ENCODE results near the gene SMIM36.

SMIM36 gene

DNA sequence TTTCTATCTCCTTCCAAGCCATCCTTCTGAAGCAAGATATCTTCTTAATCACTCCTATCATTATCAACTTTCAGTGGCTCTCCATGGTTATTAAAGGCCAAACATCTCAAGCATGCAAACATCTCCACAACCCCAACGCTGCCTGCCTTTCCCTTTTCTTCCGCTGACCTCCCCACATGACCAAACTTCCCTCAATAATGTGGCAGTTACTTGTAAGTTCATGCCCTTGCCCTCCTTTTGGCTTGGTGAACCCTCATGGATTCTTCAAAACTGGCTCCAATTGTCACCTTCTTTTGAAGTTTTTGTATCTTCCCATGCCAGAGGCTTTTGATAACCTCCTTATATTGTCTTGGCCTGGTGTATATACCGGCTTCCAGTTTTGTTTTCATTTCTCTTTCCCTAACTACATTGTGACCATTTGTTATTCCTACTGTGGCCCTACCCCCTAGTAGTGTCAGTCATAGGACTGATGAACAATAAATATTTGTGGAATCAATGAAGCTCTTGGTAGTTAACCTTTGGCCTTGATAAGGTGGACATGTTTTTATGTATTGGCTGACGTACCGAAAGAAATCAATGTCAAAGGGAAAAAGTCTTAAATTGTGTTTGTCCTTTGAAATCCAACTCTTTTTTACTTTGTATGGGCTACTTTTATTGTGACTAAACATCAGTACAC is 19.9 kb upstream of the SMIM36 start:
- TF ChIP-seq TEAD4 (IDR thresholded peaks at IDR 0.05) (no peak), YY1 (IDR thresholded peaks at IDR 0.05; ENCODE audit: low read depth) (no peak), EP300 (IDR thresholded peaks at IDR 0.05; ENCODE audit: borderline replicate concordance) (no peak), TCF12 (IDR thresholded peaks at IDR 0.05; ENCODE audit: low read depth) (no peak), CEBPB (IDR thresholded peaks at IDR 0.05) (no peak), TAF1 (IDR thresholded peaks at IDR 0.05; ENCODE audit: low read depth) (no peak), CREB1 (IDR thresholded peaks at IDR 0.05; ENCODE audit: low read depth) (no peak), EGR1 (IDR thresholded peaks at IDR 0.05) (no peak), ZBTB7A (IDR thresholded peaks at IDR 0.05; ENCODE audit: low read depth) (no peak), FOXM1 (IDR thresholded peaks at IDR 0.05; ENCODE audit: borderline replicate concordance, low read depth) (no peak)
- TF ChIP-seq, protein P1, sequence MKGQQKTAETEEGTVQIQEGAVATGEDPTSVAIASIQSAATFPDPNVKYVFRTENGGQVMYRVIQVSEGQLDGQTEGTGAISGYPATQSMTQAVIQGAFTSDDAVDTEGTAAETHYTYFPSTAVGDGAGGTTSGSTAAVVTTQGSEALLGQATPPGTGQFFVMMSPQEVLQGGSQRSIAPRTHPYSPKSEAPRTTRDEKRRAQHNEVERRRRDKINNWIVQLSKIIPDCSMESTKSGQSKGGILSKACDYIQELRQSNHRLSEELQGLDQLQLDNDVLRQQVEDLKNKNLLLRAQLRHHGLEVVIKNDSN (IDR thresholded peaks at IDR 0.05), result no peak
- TF ChIP-seq, protein P2, sequence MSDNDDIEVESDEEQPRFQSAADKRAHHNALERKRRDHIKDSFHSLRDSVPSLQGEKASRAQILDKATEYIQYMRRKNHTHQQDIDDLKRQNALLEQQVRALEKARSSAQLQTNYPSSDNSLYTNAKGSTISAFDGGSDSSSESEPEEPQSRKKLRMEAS (IDR thresholded peaks at IDR 0.05), result no peak

DNA sequence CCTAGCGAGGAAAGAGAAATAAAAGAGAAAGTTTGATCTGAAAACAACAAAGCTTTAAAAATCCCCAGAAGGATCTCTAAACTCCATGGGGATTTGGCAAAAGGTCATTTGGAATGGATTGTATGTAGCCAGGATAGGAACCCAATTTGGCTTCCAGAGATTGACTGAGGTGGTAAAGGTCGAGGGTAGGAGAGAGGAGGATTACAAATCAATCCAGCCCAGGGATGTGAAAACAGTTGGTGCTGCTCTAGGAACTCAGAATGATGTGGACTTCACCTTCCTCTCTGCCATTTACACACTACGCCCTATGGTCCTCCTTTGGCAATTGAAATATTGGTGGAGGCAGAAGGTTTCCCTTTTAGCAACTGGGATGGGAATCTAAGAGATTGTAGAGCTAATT is 18.8 kb upstream of the SMIM36 start:
- TF ChIP-seq YY1 (IDR thresholded peaks at IDR 0.05; ENCODE audit: low read depth) (no peak), EP300 (IDR thresholded peaks at IDR 0.05; ENCODE audit: borderline replicate concordance) (no peak), RAD21 (IDR thresholded peaks at IDR 0.05; ENCODE audit: low read depth) (no peak), CREB1 (IDR thresholded peaks at IDR 0.05; ENCODE audit: low read depth) (no peak)
- TF ChIP-seq, protein P2 (IDR thresholded peaks at IDR 0.05), result no peak

DNA sequence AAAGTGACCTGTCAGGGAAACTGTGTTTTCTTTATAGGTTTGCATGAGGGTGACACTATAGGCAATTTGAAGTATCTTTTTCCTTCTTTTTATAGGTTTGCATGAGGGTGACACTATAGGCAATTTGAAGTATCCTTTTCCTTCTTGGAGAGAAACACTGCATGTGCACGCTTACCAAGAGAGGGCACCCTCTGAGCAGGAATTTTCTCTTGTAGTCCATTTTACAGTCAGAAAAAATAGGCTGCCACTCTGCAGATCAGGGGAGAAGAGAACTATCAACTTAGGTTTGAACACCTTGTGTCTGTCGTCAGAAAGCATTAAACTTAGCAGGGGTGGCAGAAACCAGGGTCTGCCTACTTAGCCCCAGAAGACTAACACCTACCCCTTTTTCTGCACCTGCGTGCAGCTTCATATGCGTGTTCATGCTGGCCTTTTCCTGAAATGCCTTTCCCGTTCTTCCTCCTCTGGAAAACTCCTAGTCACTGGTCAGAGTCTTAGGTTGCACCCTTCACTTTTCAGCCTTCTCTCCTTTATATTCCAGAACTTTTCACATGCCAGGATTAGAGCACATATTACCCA is 16.4 kb upstream of the SMIM36 start:
- no peak for TF ChIP-seq YY1 (IDR thresholded peaks at IDR 0.05; ENCODE audit: low read depth)
- TF ChIP-seq NFIC (IDR thresholded peaks at IDR 0.05), result no peak
- TF ChIP-seq, protein P1 (IDR thresholded peaks at IDR 0.05), result no peak
- TF ChIP-seq, protein P2 (IDR thresholded peaks at IDR 0.05), result no peak
- no peak for TF ChIP-seq FOXM1 (IDR thresholded peaks at IDR 0.05; ENCODE audit: borderline replicate concordance, low read depth)
- peak; percentile 66 for TF ChIP-seq RAD21 (IDR thresholded peaks at IDR 0.05; ENCODE audit: low read depth)

DNA sequence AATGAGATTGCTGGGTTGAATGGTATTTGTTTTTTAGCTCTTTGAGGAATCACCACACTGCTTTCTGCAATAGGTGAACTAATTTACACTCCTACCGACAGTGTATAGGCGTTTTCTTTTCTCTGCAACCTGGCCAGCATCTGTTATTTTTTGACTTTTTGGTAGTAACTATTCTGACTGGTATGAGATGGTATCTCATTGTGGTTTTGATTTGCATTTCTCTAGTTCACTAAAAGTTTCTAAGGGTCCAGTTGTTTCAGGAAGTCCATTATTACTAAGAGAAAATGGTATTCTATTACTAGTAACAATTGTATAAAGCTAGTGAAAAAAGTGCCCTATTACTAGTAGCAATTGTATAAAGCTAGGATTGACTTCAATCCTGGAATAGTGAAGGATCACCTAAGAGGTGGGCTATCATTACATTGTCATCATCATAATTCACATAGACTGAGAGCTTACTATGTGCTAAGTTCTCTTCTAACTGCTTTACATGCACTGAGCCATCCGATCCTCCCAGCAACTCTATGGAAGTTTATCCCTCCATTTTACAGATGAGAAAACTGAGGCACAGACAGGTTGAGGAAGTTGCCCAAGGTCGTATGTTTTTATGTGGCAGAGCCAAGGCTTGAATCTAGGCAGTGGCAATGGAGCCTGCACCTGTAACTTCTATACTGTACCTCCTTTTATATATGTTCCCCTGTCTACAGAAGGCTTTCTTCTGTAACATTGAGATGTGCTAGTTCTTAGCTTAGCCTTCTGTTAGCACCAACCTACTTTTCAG is 13.4 kb upstream of the SMIM36 start:
- no peak for TF ChIP-seq RAD21 (IDR thresholded peaks at IDR 0.05; ENCODE audit: low read depth)
- no peak for TF ChIP-seq TCF12 (IDR thresholded peaks at IDR 0.05; ENCODE audit: low read depth)
- no peak for TF ChIP-seq FOXM1 (IDR thresholded peaks at IDR 0.05; ENCODE audit: borderline replicate concordance, low read depth)
- no peak for TF ChIP-seq EGR1 (IDR thresholded peaks at IDR 0.05)
- TF ChIP-seq CREB1 (IDR thresholded peaks at IDR 0.05; ENCODE audit: low read depth), result no peak
- TF ChIP-seq, protein P3, sequence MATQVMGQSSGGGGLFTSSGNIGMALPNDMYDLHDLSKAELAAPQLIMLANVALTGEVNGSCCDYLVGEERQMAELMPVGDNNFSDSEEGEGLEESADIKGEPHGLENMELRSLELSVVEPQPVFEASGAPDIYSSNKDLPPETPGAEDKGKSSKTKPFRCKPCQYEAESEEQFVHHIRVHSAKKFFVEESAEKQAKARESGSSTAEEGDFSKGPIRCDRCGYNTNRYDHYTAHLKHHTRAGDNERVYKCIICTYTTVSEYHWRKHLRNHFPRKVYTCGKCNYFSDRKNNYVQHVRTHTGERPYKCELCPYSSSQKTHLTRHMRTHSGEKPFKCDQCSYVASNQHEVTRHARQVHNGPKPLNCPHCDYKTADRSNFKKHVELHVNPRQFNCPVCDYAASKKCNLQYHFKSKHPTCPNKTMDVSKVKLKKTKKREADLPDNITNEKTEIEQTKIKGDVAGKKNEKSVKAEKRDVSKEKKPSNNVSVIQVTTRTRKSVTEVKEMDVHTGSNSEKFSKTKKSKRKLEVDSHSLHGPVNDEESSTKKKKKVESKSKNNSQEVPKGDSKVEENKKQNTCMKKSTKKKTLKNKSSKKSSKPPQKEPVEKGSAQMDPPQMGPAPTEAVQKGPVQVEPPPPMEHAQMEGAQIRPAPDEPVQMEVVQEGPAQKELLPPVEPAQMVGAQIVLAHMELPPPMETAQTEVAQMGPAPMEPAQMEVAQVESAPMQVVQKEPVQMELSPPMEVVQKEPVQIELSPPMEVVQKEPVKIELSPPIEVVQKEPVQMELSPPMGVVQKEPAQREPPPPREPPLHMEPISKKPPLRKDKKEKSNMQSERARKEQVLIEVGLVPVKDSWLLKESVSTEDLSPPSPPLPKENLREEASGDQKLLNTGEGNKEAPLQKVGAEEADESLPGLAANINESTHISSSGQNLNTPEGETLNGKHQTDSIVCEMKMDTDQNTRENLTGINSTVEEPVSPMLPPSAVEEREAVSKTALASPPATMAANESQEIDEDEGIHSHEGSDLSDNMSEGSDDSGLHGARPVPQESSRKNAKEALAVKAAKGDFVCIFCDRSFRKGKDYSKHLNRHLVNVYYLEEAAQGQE (IDR thresholded peaks at IDR 0.05; ENCODE audit: low read depth), result no peak
- TF ChIP-seq NFIC (IDR thresholded peaks at IDR 0.05), result no peak
- TF ChIP-seq TAF1 (IDR thresholded peaks at IDR 0.05; ENCODE audit: low read depth), result no peak
- TF ChIP-seq, protein P2 (IDR thresholded peaks at IDR 0.05), result no peak
- TF ChIP-seq EP300 (IDR thresholded peaks at IDR 0.05; ENCODE audit: borderline replicate concordance), result no peak
- TF ChIP-seq ZBTB7A (IDR thresholded peaks at IDR 0.05; ENCODE audit: low read depth), result no peak
- TF ChIP-seq, protein P1 (IDR thresholded peaks at IDR 0.05), result no peak
- no peak for TF ChIP-seq YY1 (IDR thresholded peaks at IDR 0.05; ENCODE audit: low read depth)
- TF ChIP-seq TEAD4 (IDR thresholded peaks at IDR 0.05), result no peak
- TF ChIP-seq CEBPB (IDR thresholded peaks at IDR 0.05), result no peak

DNA sequence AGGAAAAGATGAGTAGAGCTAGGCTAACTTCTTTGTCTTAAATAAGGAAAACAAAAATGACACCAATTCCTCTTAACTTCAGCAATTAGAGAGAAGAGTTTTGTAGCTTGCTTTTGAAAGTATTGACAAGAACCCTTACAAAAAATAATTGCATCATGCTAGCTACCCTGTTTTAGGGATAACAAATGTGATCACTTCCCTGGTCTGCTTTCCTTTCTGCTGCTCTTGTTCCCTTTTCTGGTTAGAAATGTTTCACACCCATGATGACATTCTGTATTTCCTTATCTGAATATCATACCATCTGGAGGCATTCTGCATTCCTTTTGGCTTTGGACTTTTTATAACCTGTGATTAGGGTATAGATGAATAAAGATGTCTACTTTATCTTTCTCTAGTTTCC is 9.9 kb upstream of the SMIM36 start:
- TF ChIP-seq TEAD4 (IDR thresholded peaks at IDR 0.05) (no peak), TAF1 (IDR thresholded peaks at IDR 0.05; ENCODE audit: low read depth) (no peak), YY1 (IDR thresholded peaks at IDR 0.05; ENCODE audit: low read depth) (no peak), ZBTB7A (IDR thresholded peaks at IDR 0.05; ENCODE audit: low read depth) (no peak), RAD21 (IDR thresholded peaks at IDR 0.05; ENCODE audit: low read depth) (no peak), CEBPB (IDR thresholded peaks at IDR 0.05) (no peak), EP300 (IDR thresholded peaks at IDR 0.05; ENCODE audit: borderline replicate concordance) (no peak), FOXM1 (IDR thresholded peaks at IDR 0.05; ENCODE audit: borderline replicate concordance, low read depth) (no peak), TCF12 (IDR thresholded peaks at IDR 0.05; ENCODE audit: low read depth) (no peak), EGR1 (IDR thresholded peaks at IDR 0.05) (no peak), NFIC (IDR thresholded peaks at IDR 0.05) (no peak)
- TF ChIP-seq, protein P1 (IDR thresholded peaks at IDR 0.05), result no peak
- TF ChIP-seq, protein P3 (IDR thresholded peaks at IDR 0.05; ENCODE audit: low read depth), result no peak
- TF ChIP-seq, protein P2 (IDR thresholded peaks at IDR 0.05), result no peak
